ENCODE data around the gene STING1.
A peak's percentile ranks its signal among the peaks of the same experiment; 100 is the strongest.
"Not testable (repeated sequence)": the region's sequence is repeated elsewhere in the genome, so short reads cannot be mapped to it uniquely, and the experiment has no call there.

Gene STING1

DNA sequence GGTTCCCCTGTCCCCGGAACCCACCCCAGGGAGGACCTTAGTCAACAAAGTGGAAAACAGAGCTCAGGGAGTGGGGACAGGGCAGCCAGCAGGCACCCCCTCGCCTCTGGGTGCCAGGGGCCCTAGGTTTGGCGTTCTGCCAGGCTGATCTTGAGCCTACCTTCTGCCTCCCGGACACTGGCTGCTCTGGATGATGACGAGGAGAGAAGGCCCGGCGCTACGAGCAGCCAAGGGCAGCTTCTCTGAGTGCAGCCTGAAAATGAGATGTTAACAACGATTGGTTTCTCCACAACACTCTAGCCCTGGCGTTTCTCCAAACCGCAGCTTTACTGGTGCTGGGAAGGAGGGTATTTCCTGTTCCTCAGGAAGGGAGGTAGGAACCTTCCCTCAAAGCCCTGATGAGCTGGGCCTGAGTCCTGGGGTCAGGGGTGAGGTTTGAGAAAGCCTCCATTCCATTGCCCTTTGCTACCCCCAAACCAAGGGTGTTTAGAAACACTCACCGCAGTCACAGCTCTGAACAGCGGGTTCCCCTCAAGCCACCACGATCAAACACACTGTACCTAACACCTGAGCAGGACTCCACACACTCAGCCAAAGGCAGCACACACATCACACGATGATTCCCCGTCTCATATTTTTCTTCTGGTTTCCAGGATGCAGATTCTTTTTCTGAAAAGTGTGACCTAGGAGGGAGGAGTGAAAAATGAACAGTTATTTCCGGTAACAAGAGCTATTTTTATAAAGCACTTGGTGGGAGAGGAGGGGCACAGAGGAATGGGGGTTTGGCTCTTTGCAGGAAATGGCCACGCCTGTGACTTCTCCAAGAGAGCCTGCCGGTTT lies at the start of gene STING1:
TSS of gene STING1 (minus strand) at position 709 of the 840 bp plus-strand sequence. CDS start 1,054 bp downstream, outside the sequence.
- peak; percentile 53 for DNase-seq

DNA sequence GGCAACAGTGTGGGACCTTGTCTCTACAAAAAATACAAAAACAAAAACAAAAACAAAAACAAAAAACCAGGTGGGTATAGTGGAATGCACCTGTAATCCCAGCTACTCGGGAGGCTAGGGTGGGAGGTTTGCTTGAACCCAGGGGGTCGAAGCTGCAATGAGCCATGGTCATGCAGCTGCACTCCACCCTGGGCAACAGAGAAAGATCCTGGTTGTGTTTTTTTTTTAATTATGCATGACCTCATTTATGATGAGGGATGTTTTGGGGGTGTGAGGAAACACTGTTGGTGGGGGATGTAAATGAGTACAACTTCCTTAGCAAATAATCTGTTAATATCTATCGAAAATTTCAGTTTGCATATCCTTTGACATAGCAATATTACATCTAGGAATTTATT lies 49.2 kb upstream of the STING1 start:
- no peak for DNase-seq

DNA sequence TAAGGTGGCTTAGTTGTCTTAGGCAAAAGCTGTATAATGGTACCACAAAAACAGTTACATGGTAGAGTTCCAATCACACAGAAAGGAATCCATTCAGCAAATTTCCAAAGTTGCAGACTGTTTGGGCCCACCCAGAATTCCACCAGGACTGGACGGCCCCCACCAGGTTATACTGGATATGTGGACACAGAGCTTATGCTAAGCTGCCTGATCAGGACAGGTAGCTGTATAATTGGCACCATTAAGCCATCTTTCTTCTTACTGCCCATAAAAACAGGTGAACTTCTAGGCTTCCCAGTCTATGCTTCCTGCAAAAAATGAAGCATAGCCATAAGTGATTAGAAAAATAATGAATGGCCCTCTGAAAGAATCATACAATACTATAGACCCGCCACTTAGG lies 47.5 kb upstream of the STING1 start:
- DNase-seq = not testable (repeated sequence)

DNA sequence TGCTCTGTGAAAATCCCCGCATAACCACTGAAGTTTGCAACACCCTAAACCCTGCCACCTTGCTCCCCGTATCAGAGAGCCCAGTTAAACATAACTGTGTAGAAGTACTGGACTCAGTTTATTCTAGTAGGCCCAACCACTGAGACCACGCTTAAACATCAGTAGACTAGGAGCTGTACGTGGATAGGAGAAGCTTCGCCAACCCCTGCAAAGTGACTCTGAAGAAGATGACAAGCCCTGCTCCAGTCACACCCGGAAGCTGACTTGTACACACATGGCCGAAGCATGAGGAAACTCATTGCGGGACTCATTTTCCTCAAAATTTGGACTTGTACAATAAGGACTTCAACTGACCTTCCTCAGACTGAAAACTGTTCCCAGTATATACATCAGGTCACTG lies 46.1 kb upstream of the STING1 start:
- DNase-seq = not testable (repeated sequence)

DNA sequence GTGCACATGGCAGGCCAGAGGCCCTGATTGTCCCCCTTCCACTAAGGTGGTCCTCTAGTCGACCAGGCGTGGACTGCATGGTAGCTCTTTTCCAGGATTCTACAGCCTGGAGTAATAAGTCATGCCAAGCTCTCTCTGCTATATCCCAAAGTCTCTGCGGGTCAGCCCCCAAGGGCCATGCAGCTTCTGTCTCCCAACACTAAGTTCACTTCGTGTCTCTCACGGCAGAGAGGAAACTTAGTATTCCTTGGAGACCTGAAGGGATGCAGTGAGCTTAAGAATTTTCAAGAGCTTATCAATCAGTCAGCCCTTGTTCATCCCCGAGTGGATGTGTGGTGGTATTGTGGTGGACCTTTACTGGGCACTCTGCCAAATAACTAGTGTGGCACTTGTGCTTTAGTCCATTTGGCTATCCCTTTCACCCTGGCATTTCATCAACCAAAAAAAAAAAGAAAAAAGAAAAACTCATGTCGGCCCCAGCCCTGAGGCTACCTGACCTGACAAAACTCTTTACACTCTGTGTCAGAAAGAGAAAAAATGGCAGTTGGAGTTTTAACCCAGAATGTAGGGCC lies 45.4 kb upstream of the STING1 start:
- DNase-seq = not testable (repeated sequence)

DNA sequence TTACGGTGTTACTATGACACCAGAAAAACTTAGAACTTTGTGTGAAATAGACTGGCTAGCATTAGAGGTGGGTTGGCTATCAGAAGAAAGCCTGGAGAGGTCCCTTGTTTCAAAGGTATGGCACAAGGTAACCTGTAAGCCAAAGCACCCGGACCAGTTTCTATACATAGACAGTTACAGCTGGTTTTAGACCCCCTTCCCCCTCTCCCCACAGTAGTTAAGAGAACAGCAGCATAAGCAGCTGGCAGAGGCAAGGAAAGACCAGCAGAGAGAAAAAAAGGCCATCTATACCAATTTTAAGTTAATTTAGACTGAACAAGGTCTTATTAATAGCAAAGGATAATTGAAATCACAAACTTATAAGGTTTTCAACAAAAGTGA lies 44.5 kb upstream of the STING1 start:
- DNase-seq = not testable (repeated sequence)

DNA sequence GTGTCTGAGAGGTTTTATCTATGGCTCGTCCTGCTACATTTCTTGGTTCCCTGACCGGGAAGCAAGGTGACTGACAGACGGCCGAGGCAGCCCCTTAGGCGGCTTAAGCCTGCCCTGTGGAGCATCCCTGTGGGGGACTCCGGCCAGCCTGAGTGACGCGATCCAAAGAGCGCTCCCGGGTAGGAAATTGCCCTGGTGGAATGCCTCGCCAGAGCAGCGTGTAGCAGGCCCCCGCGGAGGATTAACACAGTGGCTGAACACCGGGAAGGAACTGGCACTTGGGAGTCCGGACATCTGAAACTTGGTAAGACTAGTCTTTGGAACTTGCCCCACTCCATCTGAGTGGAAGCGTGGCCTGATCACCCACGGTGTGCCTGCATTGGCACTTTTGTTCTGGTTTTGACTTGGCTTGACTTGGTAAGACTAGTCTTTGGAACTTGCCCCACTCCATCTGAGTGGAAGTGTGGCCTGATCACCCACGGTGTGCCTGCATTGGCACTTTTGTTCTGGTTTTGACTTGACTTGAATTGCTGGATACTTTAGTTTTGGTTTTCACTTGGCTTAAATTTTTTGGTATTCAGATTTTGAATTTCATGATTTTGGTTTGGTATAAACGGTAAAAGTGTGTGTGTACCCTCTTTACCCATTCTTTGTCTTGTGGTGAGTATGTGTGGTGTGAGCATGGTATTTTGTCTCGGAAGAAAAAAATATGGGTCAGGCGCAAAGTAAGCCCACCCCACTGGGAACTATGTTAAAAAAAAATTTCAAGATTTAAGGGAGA lies 43.9 kb upstream of the STING1 start:
- not testable (repeated sequence) for DNase-seq

DNA sequence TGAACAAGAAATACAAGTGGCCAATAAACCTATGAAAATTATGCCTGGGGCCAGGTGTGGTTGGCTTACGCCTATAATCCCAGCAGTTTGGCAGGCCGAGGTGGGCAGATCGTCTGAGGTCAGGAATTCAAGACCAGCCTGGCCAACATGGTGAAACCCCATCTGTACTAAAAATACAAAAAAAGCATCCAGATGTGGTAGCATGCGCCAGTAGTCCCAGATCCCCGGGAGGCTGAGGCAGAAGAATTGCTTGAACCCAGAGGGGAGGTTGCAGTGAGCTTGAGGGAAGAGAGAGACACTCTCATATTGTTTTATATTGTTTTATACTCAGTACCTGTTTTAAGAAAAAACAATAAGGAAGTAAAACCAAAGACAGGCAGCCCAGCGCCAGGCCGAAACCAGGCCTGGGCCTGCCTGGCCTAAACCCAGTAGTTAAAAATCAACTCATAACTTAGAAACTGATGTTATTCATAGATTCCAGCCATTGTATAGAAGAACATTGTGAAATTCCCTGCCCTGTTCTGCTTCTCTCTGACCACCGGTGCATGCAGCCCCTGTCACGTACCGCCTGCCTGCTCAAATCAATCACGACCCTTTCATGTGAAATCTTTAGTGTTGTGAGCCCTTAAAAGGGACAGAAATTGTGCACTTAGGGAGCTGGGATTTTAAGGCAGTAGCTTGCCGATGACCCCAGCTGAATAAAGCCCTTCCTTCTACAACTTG lies 43.2 kb upstream of the STING1 start:
- DNase-seq = not testable (repeated sequence)

DNA sequence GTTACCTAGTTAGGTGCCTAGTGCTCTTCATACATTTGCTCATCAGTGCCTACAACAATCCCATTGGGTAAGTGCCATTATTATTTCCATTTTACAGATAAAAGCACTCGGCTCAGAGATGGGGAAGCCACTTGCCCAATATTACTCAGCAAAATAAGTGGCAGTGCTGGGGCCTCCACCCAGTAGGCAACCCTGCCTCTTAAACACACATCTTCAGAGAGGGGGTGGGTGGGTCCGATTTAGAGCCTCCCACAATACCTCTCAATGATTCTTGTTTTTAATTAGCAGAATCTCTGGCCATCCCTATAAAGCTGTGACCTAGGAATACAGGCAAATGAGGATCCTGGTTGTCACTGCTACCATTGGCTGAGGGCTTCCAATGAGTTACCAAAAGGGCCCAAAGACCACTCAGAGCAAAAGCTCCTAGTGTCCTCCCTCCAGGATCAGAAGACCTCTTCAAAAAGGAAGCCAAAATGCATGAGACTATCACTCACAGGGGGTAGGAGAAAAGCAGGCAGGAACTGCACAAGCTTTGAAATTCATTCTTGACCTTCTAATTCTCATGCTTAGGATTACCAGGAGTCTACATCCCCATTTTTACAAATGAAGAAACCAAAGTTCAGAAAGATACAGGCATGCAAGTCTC lies 42.5 kb upstream of the STING1 start:
- DNase-seq = no peak

DNA sequence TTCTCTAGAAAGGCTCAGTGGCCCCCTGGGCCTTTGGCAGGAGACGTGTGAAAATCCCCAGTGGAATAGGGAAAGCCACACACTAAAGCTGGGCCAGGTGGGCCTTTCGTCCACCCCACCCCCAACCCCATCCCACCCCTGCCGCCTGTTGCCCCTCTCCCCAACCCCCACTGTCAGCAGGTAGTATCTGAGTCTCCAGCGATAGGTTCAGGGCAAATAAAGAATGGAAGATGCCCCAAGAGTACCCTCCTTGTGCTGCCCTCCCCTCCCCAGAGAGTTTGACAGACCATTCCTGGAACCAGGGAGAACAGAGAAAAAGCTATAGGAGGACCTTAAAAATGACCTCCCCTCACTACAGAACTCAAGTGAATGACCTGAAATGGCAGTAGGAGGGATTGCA lies 41.9 kb upstream of the STING1 start:
- DNase-seq = no peak

DNA sequence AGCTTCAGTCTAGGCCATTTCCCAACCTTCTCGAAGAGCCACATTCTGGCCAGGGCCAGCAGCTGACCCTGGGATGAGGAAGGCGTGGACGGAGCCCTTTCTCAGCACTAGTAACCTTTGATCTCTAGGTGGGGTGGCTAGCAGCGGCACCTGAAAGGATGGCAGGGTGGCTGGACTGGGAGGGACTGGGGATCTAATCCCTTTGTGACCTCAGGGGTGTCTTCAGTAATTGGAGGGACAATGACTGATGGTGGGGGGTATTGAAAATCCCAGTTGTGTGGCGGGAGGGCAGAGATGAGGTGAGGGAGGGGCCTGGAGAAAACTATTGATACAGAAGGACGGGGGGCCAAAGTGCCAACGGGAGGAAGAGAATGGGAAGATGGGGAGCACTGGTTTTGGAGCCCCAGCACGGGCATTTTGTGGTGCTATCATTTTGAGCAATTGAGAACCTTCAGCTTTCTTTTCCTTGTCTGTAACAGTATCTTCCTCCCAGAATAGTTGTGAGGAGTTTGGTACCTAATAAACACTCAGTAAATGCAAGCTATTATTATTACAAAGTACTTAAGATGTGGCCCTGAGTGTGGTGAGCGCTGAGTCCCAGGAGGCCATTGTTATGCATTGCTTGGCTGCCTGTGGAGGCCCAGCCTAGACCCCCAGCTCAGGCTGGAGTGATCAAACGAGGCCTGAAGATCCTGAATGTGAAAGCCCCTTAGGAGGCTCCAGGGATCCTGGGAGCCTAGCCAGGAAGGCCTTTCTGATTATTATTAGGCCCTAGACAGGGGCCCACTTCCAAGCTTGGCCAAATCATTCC lies 41.3 kb upstream of the STING1 start:
- no peak for DNase-seq

DNA sequence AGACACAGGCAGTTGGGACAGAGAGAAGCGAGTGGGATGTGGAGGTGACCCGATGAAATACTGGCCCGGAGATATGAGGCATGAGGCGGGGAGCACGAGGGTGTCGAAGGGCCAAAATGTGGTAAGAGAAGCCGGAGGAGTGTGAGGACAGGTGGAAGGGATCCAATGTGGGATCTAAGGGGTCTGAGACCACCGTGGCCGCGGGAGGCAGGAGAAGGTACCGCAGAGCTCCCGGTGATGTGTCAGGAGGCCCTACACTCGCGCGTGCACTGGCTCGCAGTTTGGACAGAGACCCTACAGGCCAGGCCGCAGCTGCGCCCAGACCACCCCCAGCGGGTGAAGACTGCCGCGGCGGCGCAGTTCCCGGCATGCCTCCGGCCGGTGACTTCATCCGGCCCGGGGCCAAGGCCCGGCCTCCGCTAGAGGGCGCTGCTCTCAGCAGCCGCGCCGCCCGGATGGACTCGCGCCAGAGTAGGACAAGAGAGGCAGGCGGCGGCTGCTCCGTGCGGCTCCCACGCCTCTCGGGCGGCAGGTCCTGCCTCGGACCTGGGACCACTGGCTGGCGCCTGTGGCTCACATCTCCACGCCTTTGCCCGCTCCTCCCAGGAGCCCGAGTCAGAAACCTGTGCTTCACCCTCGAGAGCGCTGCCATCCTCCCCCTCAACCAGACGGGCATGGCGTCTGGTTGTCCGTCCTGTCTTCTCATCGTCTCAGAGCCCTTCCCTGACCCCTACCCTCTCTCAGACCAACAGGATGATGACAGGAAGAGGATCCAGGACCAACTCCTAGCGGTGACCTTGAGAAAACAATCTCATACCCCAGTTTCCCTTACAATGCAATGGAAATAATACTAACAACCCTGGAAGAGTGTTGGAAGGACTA lies 35.4 kb upstream of the STING1 start:
- DNase-seq = peak; percentile 85

DNA sequence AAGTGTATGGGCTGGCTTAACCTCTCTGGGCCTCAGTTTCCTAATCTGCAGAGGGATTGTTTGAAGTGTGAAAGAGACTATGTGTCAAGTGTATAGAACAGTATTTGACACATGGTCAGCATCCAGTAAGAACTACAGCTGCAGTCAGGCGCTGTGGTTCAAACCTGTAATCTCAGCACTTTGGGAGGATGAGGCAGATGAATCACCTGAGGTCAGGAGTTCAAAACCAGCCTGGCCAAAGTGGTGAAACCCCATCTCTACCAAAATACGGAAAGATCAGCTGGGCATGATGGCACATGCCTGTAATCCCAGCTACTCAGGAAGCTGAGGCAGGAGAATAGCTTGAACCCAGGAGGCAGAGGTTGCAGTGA lies 31.9 kb upstream of the STING1 start:
- DNase-seq = no peak

DNA sequence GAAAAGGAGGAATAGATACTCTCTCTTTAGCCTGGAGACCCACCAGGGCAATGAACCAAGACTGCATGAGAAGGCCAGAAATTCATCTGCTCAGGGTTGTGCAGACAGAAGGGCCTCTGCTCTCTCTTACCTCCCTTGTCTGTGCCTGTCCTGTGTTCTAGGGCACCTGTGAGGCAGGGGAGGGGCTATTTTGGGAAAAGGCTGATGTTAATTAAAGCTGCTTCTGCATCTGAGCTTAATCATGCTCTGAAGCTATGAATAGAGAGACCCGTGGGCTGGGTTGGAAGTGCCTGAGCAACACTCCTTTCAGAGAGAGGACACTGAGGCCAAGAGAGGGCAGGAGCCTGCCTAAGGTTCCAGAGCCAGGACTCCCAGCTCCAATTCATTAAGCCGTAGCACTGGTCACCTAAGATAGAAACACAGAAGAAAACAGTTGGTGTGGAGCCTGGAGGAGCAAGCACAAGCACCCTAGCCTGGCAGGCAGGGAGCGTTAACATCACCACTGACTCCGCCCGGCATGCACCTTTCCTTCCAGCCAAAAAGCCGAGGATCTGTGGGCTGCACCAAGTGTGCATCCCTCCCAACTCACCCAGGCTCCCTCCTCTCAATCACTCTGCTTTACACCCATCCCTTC lies 31.4 kb upstream of the STING1 start:
- DNase-seq = no peak

DNA sequence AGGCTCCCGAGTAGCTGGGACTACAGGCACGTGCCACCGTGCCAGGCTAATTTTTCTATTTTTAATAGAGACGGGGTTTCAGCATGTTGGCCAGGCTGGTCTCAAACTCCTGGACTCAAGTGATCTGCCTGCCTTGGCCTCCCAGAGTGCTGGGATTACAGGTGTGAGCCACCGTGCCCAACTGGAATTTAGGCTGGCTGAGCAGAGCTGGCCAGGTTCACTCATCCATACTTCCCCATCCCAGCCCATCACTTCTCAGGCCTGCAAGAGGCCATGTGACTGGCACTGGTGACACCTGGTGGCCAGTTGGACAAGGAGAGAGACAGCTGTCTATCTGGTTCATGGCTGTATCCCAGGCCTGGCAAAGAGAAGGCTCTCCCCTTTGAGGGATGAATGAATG lies 30.9 kb upstream of the STING1 start:
- DNase-seq = peak; percentile 26

DNA sequence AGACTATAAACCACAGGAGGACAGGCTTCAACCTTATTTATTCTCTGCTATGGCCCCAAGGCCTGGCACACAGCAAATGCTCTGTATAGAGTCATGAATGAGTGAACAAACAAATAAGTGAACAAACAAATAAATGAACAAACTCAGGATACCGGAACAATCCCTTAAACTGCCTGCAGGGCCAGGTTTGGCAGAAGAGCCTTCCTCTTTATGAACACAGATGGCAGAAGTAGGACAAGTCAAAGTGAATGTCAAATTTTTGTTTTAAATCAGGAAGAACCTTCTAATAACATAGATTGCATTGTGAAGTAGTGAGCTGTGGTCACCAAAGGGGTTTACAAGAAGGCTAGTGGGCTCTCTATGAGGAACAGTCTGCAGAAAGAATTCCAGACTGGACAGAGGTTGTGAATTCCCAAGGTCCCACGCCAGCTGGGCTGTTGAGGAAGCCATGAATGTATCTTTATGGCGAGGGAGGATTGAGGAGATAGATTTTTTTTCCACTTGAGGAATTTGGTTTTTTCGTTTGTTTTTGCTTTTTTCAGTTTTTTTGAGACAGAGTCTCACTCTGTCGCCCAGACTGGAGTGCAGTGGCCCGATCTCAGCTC lies 30.3 kb upstream of the STING1 start:
- no peak for DNase-seq

DNA sequence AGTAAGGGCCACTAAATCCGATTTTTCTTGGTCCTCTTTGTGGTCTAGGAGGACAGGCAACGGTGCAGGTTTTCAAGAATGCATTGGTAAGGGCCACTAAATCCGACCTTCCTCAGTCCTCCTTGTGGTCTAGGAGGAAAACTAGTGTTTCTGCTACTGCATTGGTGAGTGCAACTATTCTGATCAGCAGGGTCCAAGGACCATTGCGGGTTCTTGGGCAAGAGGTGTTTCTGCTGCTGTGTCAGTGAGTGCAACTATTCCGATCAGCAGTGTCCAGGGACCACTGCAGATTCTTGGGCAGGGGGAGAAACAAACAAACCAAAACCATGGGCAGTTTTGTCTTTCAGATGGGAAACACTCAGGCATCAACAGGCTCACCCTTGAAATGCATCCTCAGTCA lies 22.2 kb upstream of the STING1 start:
- DNase-seq = not testable (repeated sequence)

DNA sequence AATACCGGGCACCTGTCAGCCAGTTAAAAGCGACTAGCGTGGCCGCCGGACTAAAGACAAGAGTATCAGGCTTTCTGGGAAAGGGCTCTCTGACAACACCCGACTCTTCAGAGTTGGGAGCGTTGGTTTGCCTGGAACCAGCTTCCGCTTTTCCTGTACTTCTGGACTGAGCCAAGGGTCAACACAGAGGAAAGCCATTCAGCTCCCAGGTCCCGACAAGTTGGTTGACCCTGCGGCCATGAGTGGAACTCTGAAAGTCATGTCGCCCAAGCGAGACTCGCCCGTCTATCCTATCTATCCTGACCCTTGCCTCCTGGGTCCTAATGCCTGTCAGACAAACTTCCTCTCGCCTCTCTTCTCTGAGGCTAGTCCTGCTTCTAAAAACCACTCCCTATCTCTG lies 21.3 kb upstream of the STING1 start:
- not testable (repeated sequence) for DNase-seq

DNA sequence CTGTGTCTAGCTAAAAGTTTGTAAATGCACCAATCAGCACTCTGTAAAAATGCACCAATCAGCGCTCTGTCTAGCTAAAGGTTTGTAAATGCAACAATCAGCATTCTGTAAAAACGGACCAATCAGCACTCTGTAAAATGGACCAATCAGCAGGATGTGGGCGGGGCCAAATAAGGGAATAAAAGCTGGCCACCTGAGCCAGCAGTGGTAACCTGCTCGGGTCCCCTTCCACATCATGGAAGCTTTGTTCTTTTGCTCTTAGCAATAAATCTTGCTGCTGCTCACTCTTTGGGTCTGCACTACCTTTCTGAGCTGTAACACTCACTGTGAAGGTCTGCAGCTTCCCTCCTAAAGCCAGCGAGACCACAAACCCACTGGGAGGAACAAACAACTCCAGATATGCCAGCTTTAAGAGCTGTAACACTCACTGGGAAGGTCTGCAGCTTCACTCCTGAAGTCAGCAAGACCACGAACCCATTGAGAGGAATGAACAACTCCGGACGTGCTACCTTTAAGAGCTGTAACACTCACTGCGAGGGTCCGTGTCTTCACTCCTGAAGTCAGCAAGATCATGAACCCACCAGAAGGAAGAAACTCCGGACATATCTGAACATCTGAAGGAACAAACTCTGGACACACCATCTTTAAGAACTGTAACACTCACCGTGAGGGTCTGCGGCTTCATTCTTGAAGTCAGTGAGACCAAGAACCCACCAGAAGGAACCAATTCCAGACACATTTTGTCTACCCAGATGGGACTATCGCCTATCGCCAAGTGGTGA lies 20.7 kb upstream of the STING1 start:
- not testable (repeated sequence) for DNase-seq
